ENCODE results near the gene UCKL1.
A peak's percentile ranks its signal among the peaks of the same experiment; 100 is the strongest.

Gene UCKL1

GRCh38 chr20:63958471-63958870 is 2.3 kb upstream of the UCKL1 start:
- DNase-seq (ENCODE audit: low read depth) = no peak
- no peak overlapping the region for H3K4me3 ChIP-seq (ENCODE audit: low read depth, low read length)
- TF ChIP-seq MAX (IDR thresholded peaks at IDR 0.05; ENCODE audit: low read depth, low read length) (no peak), CTCF (IDR thresholded peaks at IDR 0.05; ENCODE audit: low read depth, low read length) (no peak), MYC (IDR thresholded peaks at IDR 0.05; ENCODE audit: low read depth, low read length) (no peak), POLR2A (IDR thresholded peaks at IDR 0.05; ENCODE audit: extremely low read depth, insufficient read length) (no peak)

GRCh38 chr20:63957690-63958441 is 1.6 kb upstream of the UCKL1 start:
- TF ChIP-seq CTCF (IDR thresholded peaks at IDR 0.05; ENCODE audit: low read depth, low read length) (no peak), MYC (IDR thresholded peaks at IDR 0.05; ENCODE audit: low read depth, low read length) (peak; percentile 16; the same call in 1 of the 2 replicates), MAX (IDR thresholded peaks at IDR 0.05; ENCODE audit: low read depth, low read length) (peak; percentile 30; the same call in 1 of the 2 replicates), POLR2A (IDR thresholded peaks at IDR 0.05; ENCODE audit: extremely low read depth, insufficient read length) (no peak)
- peak overlapping the region; percentile 64 for H3K4me3 ChIP-seq (ENCODE audit: low read depth, low read length)
- peak; percentile 95 for DNase-seq (ENCODE audit: low read depth)

GRCh38 chr20:63957004-63957689 is 931 bp upstream of the UCKL1 start:
- peak; percentile 92 for DNase-seq (ENCODE audit: low read depth)
- peak overlapping the region; percentile 64 for H3K4me3 ChIP-seq (ENCODE audit: low read depth, low read length)
- TF ChIP-seq CTCF (IDR thresholded peaks at IDR 0.05; ENCODE audit: low read depth, low read length) = no peak
- TF ChIP-seq POLR2A (IDR thresholded peaks at IDR 0.05; ENCODE audit: extremely low read depth, insufficient read length) = peak; percentile 92
- TF ChIP-seq MYC (IDR thresholded peaks at IDR 0.05; ENCODE audit: low read depth, low read length) = peak; percentile 58
- TF ChIP-seq MAX (IDR thresholded peaks at IDR 0.05; ENCODE audit: low read depth, low read length) = peak; percentile 31; the same call in 1 of the 2 replicates

GRCh38 chr20:63956664-63957003 is 418 bp upstream of the UCKL1 start:
- TF ChIP-seq CTCF (IDR thresholded peaks at IDR 0.05; ENCODE audit: low read depth, low read length) (no peak), MYC (IDR thresholded peaks at IDR 0.05; ENCODE audit: low read depth, low read length) (no peak)
- H3K4me3 ChIP-seq (ENCODE audit: low read depth, low read length) = peak overlapping the region; percentile 64
- no peak for DNase-seq (ENCODE audit: low read depth)

GRCh38 chr20:63955281-63955826 is 862 bp downstream of the UCKL1 start:
- DNase-seq (ENCODE audit: low read depth) = peak; percentile 83
- no peak for TF ChIP-seq POLR2A (IDR thresholded peaks at IDR 0.05; ENCODE audit: extremely low read depth, insufficient read length)
- TF ChIP-seq CTCF (IDR thresholded peaks at IDR 0.05; ENCODE audit: low read depth, low read length) = peak; percentile 47
- peak; percentile 45 for TF ChIP-seq MYC (IDR thresholded peaks at IDR 0.05; ENCODE audit: low read depth, low read length)
- TF ChIP-seq MAX (IDR thresholded peaks at IDR 0.05; ENCODE audit: low read depth, low read length) = no peak
- peak overlapping the region; percentile 64 for H3K4me3 ChIP-seq (ENCODE audit: low read depth, low read length)

All from NB4 (cell line).